ENCODE data around the gene AP1B1.

DNA sequence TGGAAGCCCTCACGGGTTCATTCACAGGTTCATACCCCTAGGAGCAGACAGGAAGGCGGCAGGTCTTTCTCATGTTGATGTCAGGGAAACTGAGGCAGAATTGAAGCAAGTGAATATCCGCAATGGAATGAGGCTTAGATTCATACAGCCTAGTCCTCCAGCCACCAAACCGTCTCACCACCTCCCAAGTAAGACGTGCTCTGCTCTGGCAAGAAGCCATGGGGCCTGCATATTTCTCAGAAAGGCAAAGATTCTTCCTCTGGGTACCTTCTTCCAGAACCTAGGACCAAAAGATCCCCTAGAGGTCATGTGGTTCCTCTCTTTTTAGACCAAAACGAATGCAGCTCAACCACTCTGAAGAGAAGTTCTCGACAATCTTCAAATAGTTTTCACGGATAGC is 1.7 kb downstream of the AP1B1 start:
- TF ChIP-seq POLR2A (IDR thresholded peaks at IDR 0.05; ENCODE audit: low read length) (no peak), CTCF (IDR thresholded peaks at IDR 0.05) (no peak), JUN (IDR thresholded peaks at IDR 0.05) (no peak), CHD4 (IDR thresholded peaks at IDR 0.05; ENCODE audit: borderline replicate concordance) (no peak), HDAC2 (IDR thresholded peaks at IDR 0.05) (no peak), EHF (CRISPR knock-in tag; IDR thresholded peaks at IDR 0.05) (no peak), KDM5A (IDR thresholded peaks at IDR 0.05) (no peak), RAD21 (conservative IDR thresholded peaks at IDR 0.05 in 1 of 2, IDR thresholded peaks at IDR 0.05 in 1 of 2) (no peak), SMC3 (IDR thresholded peaks at IDR 0.05) (no peak)

Measured in A549 (cell line).